Activated T-helper 1 cell treated with anti-CD3 and anti-CD28 coated beads, Interleukin-12 subunit alpha, Interleukin-12 subunit beta, Interleukin-2, Interleukin-4 antibody, amounts not matched to agents 30 ng/mL and 10 ng/mL and 1 ng/mL, durations not matched to agents 14 hours and 24 hours and 36 hours (primary cell): ENCODE measurements around the gene SDR42E1. TPM values are rescaled to one million over a fixed set of nuclear protein-coding genes. Genes with fewer than 3 reads are reported as not detected.
A peak's percentile ranks its signal among the peaks of the same experiment; 100 is the strongest.

Experiments
- DNase-seq: peaks from one replicate; pipeline ENCODE4 v3.0.0; 2021; ENCODE audit warnings: low spot score
- H3K27ac Mint-ChIP-seq: one replicate; pipeline ENCODE4 v1.8.0; 2021; ENCODE audit warnings: mild to moderate bottlenecking, mixed read lengths
- H3K27me3 Mint-ChIP-seq: one replicate; pipeline ENCODE4 v1.8.0; 2022; ENCODE audit warnings: mild to moderate bottlenecking, moderate library complexity, mixed read lengths; ENCODE audit not compliant: insufficient read depth
- H3K36me3 Mint-ChIP-seq: one replicate; pipeline ENCODE4 v1.8.0; 2021; ENCODE audit warnings: low read depth, mixed read lengths
- H3K4me1 Mint-ChIP-seq: one replicate; pipeline ENCODE4 v1.8.0; 2021; ENCODE audit warnings: low read depth, mixed read lengths
- H3K4me3 Mint-ChIP-seq: one replicate; pipeline ENCODE4 v1.8.0; 2021; ENCODE audit warnings: mild to moderate bottlenecking, moderate library complexity, mixed read lengths
- H3K9me3 Mint-ChIP-seq: one replicate; pipeline ENCODE4 v1.8.0; 2021; ENCODE audit warnings: mixed read lengths
- intact Hi-C: fragments of 100-400 bp; cut with micrococcal nuclease; formaldehyde crosslinking; loops from one replicate; pipeline ENCODE4 v1.15.1; 2024
- total RNA-seq: library from RNA; stranded (reverse); gene quantifications from 2 replicates; pipeline ENCODE4 v1.2.3, GENCODE V29; 2022

The SDR42E1 gene, protein sequence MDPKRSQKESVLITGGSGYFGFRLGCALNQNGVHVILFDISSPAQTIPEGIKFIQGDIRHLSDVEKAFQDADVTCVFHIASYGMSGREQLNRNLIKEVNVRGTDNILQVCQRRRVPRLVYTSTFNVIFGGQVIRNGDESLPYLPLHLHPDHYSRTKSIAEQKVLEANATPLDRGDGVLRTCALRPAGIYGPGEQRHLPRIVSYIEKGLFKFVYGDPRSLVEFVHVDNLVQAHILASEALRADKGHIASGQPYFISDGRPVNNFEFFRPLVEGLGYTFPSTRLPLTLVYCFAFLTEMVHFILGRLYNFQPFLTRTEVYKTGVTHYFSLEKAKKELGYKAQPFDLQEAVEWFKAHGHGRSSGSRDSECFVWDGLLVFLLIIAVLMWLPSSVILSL
- 5.7 and 5.9 TPM in 2 replicates for total RNA-seq

- H3K4me1 Mint-ChIP-seq: peaks cover 16% of the 10 kb centered on the region
- H3K9me3 Mint-ChIP-seq: peaks cover 15% of the 10 kb centered on the region
- intact Hi-C loops: loop anchor here (2.0 kb wide), 2 partner anchors 72 to 160 kb away; partner anchors contain the start of gene MPHOSPH6
Observed at GRCh38 chr16:82011199-82011641, at the start of gene SDR42E1. Gene SDR42E1 (minus strand): TSS chr16:82011470. CDS start chr16:82000858, 10,612 bp downstream.

DNA sequence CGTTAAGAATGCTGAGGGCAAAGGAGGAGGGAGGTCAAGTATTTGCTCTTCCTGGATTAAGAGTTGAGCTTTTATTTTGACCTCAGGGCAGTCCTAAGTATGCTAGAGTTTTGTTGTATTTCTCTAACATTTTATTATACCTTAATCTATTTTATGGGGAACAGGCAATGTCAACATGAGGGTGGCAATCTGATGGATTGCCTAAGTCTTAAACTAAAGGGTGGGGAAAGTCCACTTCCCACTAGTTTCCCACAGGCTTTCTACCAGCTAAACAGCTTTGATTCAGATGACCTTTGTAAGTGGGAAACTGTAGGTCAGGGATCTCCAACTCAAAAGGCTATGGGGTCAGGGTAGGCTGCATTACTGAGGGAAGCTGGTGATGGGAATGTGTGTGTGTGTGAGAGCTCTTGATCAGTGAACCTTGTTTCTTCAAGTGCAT lies 48.7 kb upstream of the SDR42E1 start:
- intact Hi-C loops: no loop called here
- peaks cover 5% of the 10 kb centered on the region for H3K27me3 Mint-ChIP-seq
- DNase-seq: no peak
- H3K4me1 Mint-ChIP-seq: no peaks in the 10 kb centered on the region
- no peaks in the 10 kb centered on the region for H3K36me3 Mint-ChIP-seq
- no peak overlapping the region for H3K4me3 Mint-ChIP-seq
- no peaks in the 10 kb centered on the region for H3K9me3 Mint-ChIP-seq
- H3K27ac Mint-ChIP-seq: no peak overlapping the region

More at GRCh38 chr16:82011199-82011641, at the start of gene SDR42E1:
- peak within 1 kb of the TSS; percentile 88 for H3K4me3 Mint-ChIP-seq
- H3K27ac Mint-ChIP-seq: peak within 1 kb of the TSS; percentile 72
- DNase-seq: peak; percentile 42
- H3K27me3 Mint-ChIP-seq: peaks cover 5% of the 10 kb centered on the region
- H3K36me3 Mint-ChIP-seq: peaks cover 11% of the 10 kb centered on the region

DNA sequence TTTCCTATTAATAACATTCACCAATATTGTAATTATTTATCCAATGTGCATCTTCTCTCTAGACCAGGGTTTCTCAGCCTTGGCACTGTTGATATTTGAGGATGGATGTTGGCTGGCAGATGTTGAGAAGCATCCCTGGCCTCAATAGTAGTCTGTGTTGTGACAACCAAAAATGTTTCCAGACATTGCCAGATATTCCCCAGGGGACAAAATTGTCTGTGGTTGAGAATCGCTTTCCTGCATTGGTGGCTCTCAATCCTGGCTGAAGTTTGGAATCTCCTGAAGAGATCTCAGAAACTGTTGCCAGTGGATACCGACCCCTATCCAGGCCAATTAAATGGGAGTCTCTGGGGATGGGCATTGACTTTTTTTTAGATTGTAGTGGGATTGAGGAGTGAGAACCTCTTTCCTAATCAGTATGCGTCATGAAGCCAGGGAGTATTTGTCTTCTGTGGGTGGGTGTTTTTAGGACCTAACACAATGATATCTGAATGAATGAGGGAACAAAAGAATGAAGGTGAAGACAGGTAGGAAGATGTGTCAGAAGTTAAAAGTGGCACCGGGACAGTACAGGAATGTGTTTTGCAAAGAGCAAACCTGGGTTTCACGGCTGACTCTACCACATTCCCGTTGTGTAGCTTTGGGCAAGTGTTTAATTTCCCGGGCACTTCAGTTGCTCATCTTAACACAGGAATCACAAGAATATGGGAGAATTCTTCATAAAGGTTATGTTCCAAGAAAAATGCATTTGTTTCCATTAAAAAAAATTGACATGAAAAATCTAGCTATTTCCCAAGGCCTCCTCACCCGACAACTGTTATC lies 48.1 kb upstream of the SDR42E1 start:
- no peak overlapping the region for H3K27ac Mint-ChIP-seq
- H3K9me3 Mint-ChIP-seq: no peaks in the 10 kb centered on the region
- intact Hi-C loops: no loop called here
- no peaks in the 10 kb centered on the region for H3K36me3 Mint-ChIP-seq
- H3K4me1 Mint-ChIP-seq: no peaks in the 10 kb centered on the region
- no peak for DNase-seq
- no peak overlapping the region for H3K4me3 Mint-ChIP-seq
- peaks cover 5% of the 10 kb centered on the region for H3K27me3 Mint-ChIP-seq

DNA sequence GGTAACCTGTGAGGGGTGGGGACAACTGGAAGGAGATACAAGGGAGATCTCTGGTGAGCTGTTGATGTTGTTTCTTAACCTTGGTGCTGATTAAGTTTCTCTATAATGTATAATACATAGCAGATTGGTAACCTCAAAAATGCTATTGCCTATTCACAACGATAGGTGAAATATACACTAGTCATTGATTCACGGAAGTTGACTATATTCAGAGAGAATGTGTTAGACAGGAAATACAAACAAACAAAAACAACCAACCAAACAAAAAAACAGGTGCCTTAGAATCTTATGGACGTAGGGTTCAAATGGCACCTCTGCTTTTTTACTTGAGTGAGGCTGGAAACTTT lies 45.3 kb upstream of the SDR42E1 start:
- no peak overlapping the region for H3K27ac Mint-ChIP-seq
- H3K27me3 Mint-ChIP-seq: peaks cover 10% of the 10 kb centered on the region

GRCh38 chr16:82055728-82056549 lies 44.7 kb upstream of the SDR42E1 start:
- intact Hi-C loops: no loop called here
- Mint-ChIP-seq H3K9me3 (no peaks in the 10 kb centered on the region), H3K4me1 (no peaks in the 10 kb centered on the region), H3K36me3 (no peaks in the 10 kb centered on the region), H3K4me3 (no peak overlapping the region), H3K27ac (no peak overlapping the region), H3K27me3 (peaks cover 10% of the 10 kb centered on the region)
- DNase-seq: no peak

More for the DNA sequence above, 45.3 kb upstream of the SDR42E1 start:
- Mint-ChIP-seq H3K9me3 (no peaks in the 10 kb centered on the region), H3K4me1 (no peaks in the 10 kb centered on the region), H3K4me3 (no peak overlapping the region), H3K36me3 (no peaks in the 10 kb centered on the region)
- intact Hi-C loops: no loop called here
- no peak for DNase-seq

GRCh38 chr16:82055117-82055516 lies 43.8 kb upstream of the SDR42E1 start:
- no peak overlapping the region for H3K27ac Mint-ChIP-seq
- intact Hi-C loops: no loop called here

DNA sequence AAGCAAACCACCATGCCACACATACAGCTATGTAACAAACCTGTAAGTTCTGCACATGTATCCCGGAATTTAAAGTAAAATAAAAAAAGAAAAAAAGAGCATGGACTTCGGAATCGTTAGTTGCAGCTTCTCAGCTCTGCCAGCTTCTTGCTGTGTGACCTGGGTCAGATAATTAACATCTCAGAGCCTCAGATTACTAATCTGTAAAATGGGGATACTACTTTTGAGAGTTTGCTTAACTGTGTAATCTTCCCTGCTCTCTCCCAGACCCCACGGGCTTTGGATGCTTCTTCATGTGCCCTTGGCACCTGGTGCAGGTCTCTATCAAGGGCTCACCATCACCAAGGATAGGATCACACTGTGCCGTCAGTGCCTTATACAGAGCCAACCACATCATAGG lies 40.4 kb upstream of the SDR42E1 start:
- Mint-ChIP-seq H3K27ac (no peak overlapping the region), H3K9me3 (no peaks in the 10 kb centered on the region), H3K36me3 (no peaks in the 10 kb centered on the region), H3K4me1 (no peaks in the 10 kb centered on the region), H3K27me3 (peaks cover 10% of the 10 kb centered on the region), H3K4me3 (no peak overlapping the region)
- intact Hi-C loops: no loop called here
- DNase-seq: no peak

More at GRCh38 chr16:82055117-82055516, 43.8 kb upstream of the SDR42E1 start:
- Mint-ChIP-seq H3K36me3 (no peaks in the 10 kb centered on the region), H3K9me3 (no peaks in the 10 kb centered on the region), H3K27me3 (peaks cover 10% of the 10 kb centered on the region), H3K4me1 (no peaks in the 10 kb centered on the region), H3K4me3 (no peak overlapping the region)
- no peak for DNase-seq

DNA sequence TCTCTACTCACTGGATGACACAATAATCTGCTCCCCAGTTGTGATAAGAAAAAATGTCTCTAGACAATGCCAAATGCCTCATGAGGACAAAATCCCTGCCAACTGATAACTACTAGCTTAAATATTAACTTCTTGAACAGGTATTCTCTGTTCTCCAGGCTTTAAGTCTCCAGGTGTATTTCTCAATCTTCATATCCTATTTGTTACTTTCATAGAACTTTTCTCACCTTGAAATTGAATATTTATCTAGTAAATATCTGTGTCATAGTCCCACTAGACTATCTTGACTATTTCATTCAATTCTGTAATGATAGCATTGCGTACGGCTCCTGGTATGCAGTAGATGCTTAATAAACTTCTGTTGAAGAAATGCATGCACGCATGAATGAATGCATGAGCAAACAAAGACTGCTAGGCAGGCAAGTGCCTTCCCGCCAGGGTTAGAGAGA lies 39.7 kb upstream of the SDR42E1 start:
- Mint-ChIP-seq H3K36me3 (no peaks in the 10 kb centered on the region), H3K27ac (no peak overlapping the region), H3K9me3 (no peaks in the 10 kb centered on the region), H3K4me3 (no peak overlapping the region), H3K4me1 (no peaks in the 10 kb centered on the region), H3K27me3 (peaks cover 10% of the 10 kb centered on the region)
- intact Hi-C loops: no loop called here
- DNase-seq: no peak

DNA sequence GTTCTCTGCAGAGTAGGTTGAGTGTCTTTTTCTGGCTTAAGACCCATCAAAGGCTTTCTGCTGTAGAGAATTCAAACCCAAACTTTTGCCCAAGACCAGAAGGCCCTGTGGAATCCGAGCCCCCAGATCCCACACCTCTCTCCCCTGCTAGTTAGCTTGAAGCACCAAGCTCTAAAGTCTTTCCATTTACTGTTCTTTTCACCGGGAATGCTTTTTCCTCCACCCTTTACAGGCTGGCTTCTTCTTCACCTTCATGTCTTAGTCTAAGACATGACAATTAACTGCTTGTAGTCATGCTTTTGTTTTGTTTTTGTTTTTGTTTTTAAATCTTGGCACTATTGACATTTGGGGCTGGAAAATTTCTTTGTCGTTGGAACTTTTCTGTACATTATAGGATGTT lies 39.2 kb upstream of the SDR42E1 start:
- no peak overlapping the region for H3K27ac Mint-ChIP-seq
- no peak overlapping the region for H3K4me3 Mint-ChIP-seq
- peaks cover 10% of the 10 kb centered on the region for H3K27me3 Mint-ChIP-seq
- no peaks in the 10 kb centered on the region for H3K36me3 Mint-ChIP-seq
- H3K9me3 Mint-ChIP-seq: no peaks in the 10 kb centered on the region
- DNase-seq: no peak
- intact Hi-C loops: no loop called here
- H3K4me1 Mint-ChIP-seq: no peaks in the 10 kb centered on the region

DNA sequence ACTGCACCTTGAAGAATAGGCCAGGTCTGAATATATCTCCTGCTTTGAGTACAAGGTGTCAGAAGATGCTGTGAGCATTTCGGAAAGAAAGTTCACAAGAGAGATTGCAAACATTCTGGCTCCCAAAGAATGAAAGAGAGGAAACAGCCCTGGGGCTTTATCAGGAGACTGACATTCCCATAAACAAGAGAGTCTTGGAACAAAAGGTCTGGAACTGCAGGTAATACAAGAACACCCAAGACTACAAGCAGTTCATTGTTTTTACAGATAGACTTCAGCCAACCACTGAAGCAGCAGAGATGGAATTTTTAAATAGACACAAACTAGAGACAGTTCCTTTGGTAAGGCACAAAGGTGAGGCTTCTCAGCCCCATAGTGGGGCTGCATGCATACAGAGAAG lies 38.2 kb upstream of the SDR42E1 start:
- intact Hi-C loops: no loop called here
- Mint-ChIP-seq H3K4me1 (no peaks in the 10 kb centered on the region), H3K9me3 (no peaks in the 10 kb centered on the region), H3K27ac (no peak overlapping the region), H3K36me3 (no peaks in the 10 kb centered on the region), H3K4me3 (no peak overlapping the region), H3K27me3 (peaks cover 7% of the 10 kb centered on the region)
- DNase-seq: no peak

GRCh38 chr16:82047787-82048186 lies 36.5 kb upstream of the SDR42E1 start:
- intact Hi-C loops: no loop called here

DNA sequence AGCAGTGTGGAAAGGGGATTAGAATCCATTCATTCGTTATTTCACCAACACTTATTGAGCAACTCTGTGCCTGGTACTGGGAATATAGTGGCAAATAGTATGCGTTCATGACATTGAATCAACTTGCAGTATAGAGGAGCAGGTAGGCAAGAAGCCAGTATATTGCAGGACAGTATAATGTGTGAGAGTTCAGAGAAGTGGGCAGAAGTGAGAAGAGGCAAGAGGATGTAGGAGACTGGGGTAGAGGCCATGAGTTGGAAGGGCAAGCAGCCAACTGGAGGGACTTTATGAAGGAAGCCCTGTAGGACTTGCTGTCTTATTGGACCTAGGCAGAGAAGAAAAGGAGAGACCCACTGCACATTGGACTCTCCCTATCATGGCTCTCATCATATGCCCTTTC lies 36.1 kb upstream of the SDR42E1 start:
- Mint-ChIP-seq H3K36me3 (no peaks in the 10 kb centered on the region), H3K27ac (no peak overlapping the region), H3K9me3 (no peaks in the 10 kb centered on the region), H3K4me1 (no peaks in the 10 kb centered on the region), H3K27me3 (peaks cover 3% of the 10 kb centered on the region), H3K4me3 (no peak overlapping the region)
- DNase-seq: no peak
- intact Hi-C loops: no loop called here

More at GRCh38 chr16:82047787-82048186, 36.5 kb upstream of the SDR42E1 start:
- no peaks in the 10 kb centered on the region for H3K9me3 Mint-ChIP-seq
- H3K27me3 Mint-ChIP-seq: peaks cover 3% of the 10 kb centered on the region
- no peak overlapping the region for H3K27ac Mint-ChIP-seq
- no peaks in the 10 kb centered on the region for H3K36me3 Mint-ChIP-seq
- H3K4me3 Mint-ChIP-seq: no peak overlapping the region
- DNase-seq: no peak
- no peaks in the 10 kb centered on the region for H3K4me1 Mint-ChIP-seq
